ENCODE measurements around the gene ANKRD65.
A peak's percentile ranks its signal among the peaks of the same experiment; 100 is the strongest.
"Not testable (repeated sequence)": the region's sequence is repeated elsewhere in the genome, so short reads cannot be mapped to it uniquely, and the experiment has no call there.

The ANKRD65 gene

DNA sequence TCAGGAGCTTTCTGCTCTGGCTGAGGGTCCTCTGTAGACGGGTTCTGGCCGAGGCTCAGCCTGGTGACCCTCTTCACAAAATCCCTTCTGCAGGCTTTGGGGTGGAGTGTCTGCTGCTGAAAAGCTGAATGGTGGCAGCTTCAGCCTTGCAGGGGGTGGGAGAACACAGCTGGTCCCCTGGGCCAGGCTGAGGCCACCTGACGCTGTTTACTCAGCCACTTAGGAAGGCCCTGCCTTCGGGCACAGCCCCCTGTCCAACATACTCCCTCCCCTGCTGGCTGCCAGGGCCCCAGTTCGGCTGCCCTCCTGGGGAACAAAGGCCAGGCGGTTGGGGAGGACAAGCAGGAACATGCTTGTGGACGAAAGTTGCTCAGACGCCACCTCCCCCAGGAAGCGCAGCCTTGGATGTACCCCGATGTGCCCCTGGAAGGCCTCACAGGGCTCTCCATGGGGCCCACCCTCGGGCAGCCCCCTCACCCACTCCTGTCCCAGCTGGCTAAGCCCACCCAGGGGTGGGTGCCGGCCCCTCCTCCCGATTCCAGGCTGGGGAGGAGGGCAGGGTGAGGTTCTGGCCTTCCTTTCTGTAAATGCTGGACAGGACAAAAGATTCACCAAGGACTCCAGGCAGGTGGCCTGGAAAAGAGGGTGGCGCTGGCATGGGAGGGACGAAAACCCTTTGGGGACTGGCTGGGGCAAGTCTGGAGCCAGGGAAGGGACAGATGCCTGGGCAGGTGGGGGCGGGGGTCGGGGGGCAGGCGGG, at the start of gene ANKRD65:
ANKRD65 (minus strand) TSS at position 130 of the 760 bp plus-strand sequence. CDS start 271 bp downstream, outside the sequence.
- DNase-seq: peak; percentile 71

GRCh38 chr1:1468196-1468985, 47.3 kb upstream of the ANKRD65 start:
- DNase-seq: not testable (repeated sequence)

DNA sequence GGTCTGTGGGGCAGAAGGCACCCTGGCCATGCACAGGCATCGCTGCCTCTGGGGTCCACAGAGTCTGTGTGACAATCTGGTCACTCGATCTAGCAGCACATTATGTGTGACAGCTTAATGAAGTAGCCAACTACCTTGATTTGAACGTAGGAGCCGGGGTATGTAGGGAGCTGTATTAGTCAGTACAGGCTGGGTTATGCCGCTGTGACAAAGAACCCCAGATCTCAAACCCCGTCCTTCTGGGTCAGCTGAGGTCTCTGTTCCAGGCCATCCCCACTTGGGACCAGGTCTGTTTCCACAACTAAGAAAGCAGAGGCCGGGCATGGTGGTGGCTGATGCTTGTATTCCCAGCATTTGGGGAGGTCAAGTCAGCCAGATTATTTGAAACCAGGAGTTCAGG, 42.2 kb upstream of the ANKRD65 start:
- DNase-seq: no peak

DNA sequence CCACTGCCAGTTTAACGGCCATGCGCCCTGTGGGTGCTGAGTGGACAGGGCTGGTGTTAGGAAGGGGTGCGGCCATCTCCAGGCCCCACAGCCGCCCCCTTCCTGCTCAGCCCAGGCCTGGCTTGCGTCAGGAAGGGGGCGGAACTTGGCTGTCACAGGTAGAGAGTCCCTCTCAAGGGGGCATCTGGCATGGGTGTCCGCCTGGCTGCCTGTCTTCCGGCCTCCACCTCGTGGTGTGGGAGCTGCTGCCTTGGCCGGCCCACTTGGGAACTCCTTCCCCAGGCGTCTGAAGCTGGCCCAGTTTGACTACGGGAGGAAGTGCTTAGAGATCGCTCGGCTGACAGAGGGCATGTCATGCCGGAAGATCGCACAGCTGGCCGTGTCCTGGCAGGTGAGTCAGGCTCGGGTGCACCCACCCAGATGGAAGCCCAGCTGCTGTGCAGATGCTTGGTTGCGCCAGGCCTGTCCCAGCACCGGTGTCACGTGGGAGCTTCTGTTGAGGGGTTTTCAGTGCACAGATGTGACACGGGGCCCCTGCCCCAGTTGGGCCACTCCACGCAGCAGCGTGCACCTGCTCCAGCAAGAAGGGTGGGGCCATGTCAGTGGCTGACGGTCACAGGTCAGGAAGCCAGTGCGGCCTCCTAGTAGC, 41.4 kb upstream of the ANKRD65 start:
- DNase-seq: peak; percentile 36

DNA sequence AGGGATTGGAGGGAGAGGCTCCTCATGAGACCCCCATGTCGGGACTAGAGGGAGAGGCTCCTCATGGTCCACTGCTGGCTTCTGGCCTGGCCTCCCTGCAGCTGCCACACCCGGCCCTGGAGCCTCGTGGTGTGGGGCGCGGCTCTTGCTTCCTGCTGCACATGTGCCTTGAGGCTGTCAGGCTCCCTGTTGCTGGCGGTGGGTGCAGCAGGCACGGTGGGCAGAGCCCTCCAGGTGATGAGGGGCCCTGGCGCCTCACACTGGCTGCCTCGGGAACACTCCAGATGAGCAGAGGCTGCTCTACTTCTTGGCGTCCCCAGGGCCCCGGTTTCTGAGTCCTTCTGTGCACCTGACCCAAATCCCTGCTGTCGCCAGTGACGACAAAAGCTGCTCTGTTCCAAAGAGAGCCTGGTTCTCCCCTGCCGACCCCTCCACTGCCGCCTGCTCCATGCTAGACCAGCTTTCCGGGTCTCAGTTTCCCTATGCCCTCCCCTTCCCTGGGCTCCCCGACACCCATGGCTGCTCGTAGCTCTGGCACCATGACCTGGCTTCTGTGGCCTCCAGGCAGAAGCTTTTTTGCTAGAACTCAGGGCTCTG, 40.7 kb upstream of the ANKRD65 start:
- no peak for DNase-seq

DNA sequence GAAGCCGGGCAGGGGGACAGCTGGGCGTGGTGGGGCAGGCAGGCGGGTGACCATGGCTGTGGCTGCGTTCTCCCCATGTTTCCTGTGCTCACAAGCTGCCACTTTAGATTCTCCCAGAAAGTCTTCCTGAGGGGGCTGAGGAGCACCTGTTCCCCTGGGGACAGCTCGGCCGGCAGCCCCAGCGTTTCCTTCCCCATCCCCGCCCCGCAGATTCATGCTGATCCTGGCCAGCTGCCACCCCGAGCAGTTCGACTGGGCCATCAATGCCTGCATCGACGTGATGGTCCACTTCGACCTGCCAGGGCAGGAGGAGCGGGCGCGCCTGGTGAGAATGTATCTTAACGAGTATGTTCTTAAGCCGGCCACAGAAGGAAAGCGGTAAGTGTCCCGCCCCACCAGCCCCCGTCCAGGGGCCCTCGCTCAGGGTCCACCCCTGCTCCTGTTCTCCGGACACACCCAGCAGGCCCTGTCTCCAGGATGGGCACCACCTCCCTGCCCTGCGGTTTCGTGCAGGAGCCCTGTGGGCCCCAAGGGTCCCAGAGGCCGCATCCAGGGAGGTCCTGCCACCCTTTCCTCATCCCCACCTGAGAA, 39.6 kb upstream of the ANKRD65 start:
- DNase-seq: no peak

GRCh38 chr1:1459711-1460110, 38.6 kb upstream of the ANKRD65 start:
- DNase-seq: not testable (repeated sequence)

DNA sequence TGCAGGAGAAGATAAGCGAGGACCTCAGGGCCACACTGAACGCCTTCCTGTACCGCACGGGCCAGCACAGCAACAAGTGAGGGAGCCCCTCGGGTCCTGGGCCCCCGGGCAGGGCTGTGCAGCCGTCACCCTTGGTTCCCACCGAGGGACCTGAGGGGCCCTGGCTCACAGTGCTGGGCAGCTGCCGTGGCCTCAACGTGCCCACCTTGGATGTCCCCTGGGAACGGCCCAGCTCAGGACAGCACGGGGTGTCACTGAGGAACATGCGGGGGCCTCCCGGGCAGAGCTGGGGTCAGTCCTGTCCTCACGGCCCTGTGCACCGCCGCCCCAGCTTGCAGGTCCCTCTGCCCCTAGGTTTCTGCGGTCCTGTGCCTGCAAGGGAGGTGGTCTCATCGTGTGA, 38.1 kb upstream of the ANKRD65 start:
- DNase-seq: not testable (repeated sequence)

- DNase-seq: not testable (repeated sequence)
Observed at GRCh38 chr1:1456683-1457255, 35.7 kb upstream of the ANKRD65 start.

GRCh38 chr1:1455934-1456333, 34.9 kb upstream of the ANKRD65 start:
- DNase-seq: not testable (repeated sequence)

DNA sequence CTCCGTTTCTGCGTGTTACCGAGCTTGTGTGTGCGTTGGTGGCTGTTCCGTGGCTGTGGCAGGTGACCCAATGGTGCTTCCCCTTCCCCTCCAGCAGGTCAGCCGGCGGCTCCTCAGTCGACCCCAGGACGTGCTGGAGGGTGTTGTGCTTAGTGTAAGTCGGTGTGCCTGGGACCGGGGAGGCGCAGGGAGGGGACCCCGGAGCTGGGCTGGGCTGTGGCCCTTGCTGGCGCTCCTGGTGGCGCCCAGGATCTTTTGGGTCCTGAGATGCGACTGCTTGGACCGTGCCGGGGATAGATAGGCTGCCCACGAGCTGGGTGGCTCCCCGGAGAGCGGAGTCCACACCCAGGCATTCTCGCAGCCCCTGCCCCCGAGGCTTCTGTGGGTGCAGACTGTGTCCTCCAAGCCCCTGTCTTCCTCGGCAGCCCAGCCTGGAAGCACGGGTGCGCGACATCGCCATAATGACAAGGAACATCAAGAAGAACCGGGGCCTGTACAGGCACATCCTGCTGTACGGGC, 34.3 kb upstream of the ANKRD65 start:
- no peak for DNase-seq

DNA sequence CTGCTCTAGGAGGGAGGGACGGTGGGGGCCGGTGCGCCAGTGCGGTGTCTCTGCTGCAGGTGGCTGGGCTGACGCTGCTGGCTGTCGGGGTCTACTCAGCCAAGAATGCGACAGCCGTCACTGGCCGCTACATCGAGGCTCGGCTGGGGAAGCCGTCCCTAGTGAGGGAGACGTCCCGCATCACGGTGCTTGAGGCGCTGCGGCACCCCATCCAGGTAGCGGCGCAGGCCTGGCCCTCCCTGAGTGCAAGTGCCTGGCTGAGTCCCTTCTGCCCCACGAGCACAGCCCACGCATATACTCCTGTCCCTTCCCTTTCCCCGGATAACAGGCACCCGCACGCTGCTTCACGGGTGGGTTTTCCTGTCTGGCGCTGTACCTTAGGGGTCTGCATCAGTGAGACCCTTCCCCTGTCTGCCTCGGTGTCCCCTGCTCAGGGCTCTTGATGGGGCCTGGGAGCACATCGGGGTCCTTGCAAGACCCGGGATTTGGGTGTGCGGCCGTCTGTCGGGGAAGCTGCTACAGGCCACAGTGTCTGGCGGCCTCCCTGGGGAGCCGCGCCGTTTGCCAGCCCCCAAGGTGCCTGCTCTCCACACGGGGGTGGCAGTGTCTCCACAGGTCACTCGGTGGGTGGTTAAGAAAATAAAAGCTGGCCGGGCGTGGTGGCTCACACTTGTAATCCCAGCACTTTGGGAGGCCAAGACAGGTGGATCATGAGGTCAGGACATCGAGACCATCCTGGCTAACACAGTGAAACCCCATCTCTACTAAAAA, 33.4 kb upstream of the ANKRD65 start:
- not testable (repeated sequence) for DNase-seq

- no peak for DNase-seq
Observed at GRCh38 chr1:1452882-1453281, 31.8 kb upstream of the ANKRD65 start.

DNA sequence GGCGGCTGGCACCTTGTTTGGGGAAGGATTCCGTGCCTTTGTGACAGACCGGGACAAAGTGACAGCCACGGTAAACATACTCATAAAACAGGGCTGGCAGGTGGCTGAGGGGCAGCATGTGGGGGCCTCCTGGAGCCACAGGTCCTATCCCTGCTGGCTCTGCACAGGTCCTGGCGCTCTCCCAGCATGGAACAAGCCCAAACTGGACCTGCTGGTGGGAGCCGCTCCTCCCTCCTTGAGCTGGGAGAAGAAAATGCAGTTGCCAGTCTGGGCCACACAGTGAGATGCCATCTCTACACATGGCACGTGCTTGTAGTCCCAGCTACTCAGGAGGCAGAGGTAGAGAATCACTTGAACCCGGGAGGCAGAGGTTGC, 31.3 kb upstream of the ANKRD65 start:
- DNase-seq: not testable (repeated sequence)

DNA sequence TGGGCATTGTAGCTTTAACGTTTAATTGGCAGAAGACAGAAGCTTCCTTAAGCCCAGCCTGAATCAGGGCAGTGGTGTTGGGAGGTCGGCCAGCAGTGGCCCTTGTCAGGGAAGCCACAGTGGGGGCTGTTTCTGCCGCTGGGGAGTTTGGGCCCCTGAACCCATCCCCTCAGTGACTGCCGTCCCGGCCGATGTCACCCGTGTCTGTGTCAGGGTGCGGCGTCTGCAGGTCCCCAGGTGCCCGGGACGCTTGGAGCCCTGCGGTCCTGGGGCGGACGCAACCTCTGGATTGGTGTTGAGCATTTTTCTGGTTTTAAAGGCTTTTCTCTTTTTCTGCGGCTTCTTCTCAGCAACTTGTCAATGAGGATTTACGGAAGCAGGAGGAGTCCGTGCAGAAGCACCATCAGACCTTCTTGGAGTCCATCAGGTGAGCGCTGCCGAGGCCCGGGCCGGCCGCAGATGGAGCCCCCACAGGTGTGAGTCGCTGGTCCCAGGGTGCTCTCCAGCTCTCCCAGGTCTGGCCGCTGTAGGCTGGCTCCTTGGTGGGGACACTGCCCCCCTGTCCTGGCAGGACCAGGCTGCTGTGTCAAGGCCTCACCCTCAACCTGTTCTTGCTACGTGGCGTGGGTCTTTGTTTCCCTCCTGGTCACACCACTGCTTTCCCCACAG, 30.8 kb upstream of the ANKRD65 start:
- no peak for DNase-seq

GRCh38 chr1:1450616-1451015, 29.5 kb upstream of the ANKRD65 start:
- DNase-seq: not testable (repeated sequence)

DNA sequence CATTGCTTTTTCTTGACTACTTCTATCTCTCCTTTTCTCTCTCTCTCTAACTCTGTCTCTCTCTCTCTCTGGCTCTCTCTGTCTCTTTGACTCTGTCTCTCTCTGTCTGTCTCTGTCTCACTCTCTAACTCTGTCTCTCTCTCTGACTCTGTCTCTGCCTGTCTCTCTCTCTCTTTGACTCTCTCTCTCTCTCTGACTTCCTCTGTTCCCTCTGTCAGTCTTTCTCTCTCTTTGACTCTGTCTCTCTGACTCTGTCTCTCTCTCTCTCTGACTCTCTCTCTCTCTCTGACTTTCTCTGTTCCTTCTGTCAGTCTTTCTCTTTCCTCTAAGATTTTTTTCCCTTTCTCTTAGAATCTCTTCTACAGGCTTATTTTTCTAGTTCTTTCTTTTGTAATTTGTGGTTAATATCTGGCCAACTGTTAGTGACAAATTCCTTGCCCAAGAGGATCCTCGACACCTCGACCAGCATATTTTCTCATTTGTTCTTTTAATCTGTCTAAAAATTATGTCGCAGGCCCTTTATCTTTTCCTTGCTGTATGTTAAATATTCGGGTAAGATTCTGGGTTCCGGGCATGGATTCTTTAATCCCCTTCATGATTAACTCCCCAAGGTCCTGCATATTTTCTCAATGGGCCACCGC, 28.1 kb upstream of the ANKRD65 start, which contains the start of gene ATAD3C:
ATAD3C (plus strand) TSS at position 591 of the 641 bp plus-strand sequence. CDS start 995 bp downstream, outside the sequence.
- no peak for DNase-seq

GRCh38 chr1:1446631-1447030, 25.6 kb upstream of the ANKRD65 start:
- DNase-seq: not testable (repeated sequence)

DNA sequence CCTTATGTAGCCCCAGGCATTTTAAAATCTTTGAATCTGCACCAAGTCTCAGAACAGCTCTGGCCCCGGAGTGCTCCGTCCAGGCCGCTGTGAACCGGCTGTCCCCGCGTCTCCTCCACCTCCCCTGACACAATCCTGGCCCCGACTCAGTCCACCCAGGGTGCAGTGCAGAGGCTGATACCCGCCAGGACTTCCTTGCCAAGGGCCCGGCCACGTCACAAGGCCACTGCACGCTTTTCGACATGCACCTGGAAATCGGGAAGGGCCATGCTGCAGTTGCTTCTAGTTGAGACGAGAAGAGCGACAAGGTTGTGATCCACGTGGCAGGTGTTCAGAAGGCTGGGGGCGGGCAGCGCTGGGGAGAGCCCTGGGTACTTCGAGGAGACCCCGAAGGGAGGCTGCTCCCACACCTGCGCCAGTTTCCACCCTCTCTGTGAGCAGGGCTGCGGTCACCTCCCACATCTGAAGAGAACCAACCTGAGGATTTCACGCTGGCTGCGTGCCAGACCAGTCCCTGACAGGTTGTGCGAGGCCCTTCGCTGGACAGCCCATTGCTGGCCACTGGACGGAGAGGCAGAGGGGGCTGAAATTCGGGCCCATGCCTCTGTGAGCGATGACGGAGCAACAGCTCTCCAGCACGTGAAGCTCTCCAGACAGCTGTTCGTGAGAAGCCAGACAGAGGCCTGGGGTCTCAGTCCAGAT, 21.1 kb upstream of the ANKRD65 start:
- no peak for DNase-seq
